HG02623 (cell line): Measurements from ENCODE around the gene ANO10.

Experiments
- ATAC-seq: cut with Tn5 transposase; IDR thresholded peaks from one replicate; pipeline ENCODE4 v1.9.1; 2021; ENCODE audit warnings: moderate library complexity; ENCODE audit not compliant: unreplicated experiment

Gene ANO10

GRCh38 chr3:43326891-43327581 lies 294.8 kb downstream of the ANO10 start:
- ATAC-seq = no peak

GRCh38 chr3:43323541-43323940 lies 298.3 kb downstream of the ANO10 start:
- no peak for ATAC-seq

GRCh38 chr3:43320288-43320687 lies 301.5 kb downstream of the ANO10 start:
- ATAC-seq = no peak

GRCh38 chr3:43319794-43320193 lies 302.0 kb downstream of the ANO10 start:
- no peak for ATAC-seq

GRCh38 chr3:43319376-43319775 lies 302.4 kb downstream of the ANO10 start:
- no peak for ATAC-seq

GRCh38 chr3:43317461-43318316 lies 304.1 kb downstream of the ANO10 start:
- no peak for ATAC-seq

GRCh38 chr3:43316783-43317460 lies 304.9 kb downstream of the ANO10 start:
- ATAC-seq = no peak
